ENCODE measurements around the gene RAB17.
A peak's percentile ranks its signal among the peaks of the same experiment; 100 is the strongest.

Gene RAB17

GRCh38 chr2:237628247-237629187 lies 38.0 kb upstream of the RAB17 start:
- no peak for TF ChIP-seq CTCF (conservative IDR thresholded peaks at IDR 0.05; ENCODE audit: low read length)
- no peak for DNase-seq (ENCODE audit: low read depth)
- peak overlapping the region; percentile 73 for H3K4me3 ChIP-seq (ENCODE audit: low read length)

- H3K4me3 ChIP-seq (ENCODE audit: low read length), result peak within 1 kb of the TSS; percentile 73
- TF ChIP-seq CTCF (conservative IDR thresholded peaks at IDR 0.05; ENCODE audit: low read length), result no peak
- no peak for DNase-seq (ENCODE audit: low read depth)
These were observed 37.1 kb upstream of the RAB17 start, which contains the start of gene LRRFIP1 for GRCh38 chr2:237627441-237628246. LRRFIP1 (plus strand) TSS chr2:237627587; CDS start chr2:237627645, 58 bp downstream.

- H3K4me3 ChIP-seq (ENCODE audit: low read length), result peak overlapping the region; percentile 62
- no peak for TF ChIP-seq CTCF (conservative IDR thresholded peaks at IDR 0.05; ENCODE audit: low read length)
- no peak for DNase-seq (ENCODE audit: low read depth)
These were observed 36.4 kb upstream of the RAB17 start for GRCh38 chr2:237626813-237627440.

GRCh38 chr2:237625777-237626176 lies 35.2 kb upstream of the RAB17 start:
- no peak for TF ChIP-seq CTCF (conservative IDR thresholded peaks at IDR 0.05; ENCODE audit: low read length)
- H3K4me3 ChIP-seq (ENCODE audit: low read length), result no peak overlapping the region
- no peak for DNase-seq (ENCODE audit: low read depth)

- no peak for DNase-seq (ENCODE audit: low read depth)
- H3K4me3 ChIP-seq (ENCODE audit: low read length), result no peak overlapping the region
- no peak for TF ChIP-seq CTCF (conservative IDR thresholded peaks at IDR 0.05; ENCODE audit: low read length)
These were observed 34.7 kb upstream of the RAB17 start for GRCh38 chr2:237625216-237625705.

GRCh38 chr2:237624565-237624964 lies 34.0 kb upstream of the RAB17 start:
- H3K4me3 ChIP-seq (ENCODE audit: low read length), result no peak overlapping the region
- no peak for TF ChIP-seq CTCF (conservative IDR thresholded peaks at IDR 0.05; ENCODE audit: low read length)
- no peak for DNase-seq (ENCODE audit: low read depth)
